ENCODE data around the gene BCAS1. TPM values are rescaled to one million over a fixed set of nuclear protein-coding genes. Genes with fewer than 3 reads are reported as not detected.

Gene BCAS1
- total and polyA plus RNA-seq, 2 donors (not counting 1 experiment from before 2014, with no cell fraction given) = 0.97 to 1.1 TPM

GRCh38 chr20:54084727-54085388, 14.5 kb upstream of the BCAS1 start:
- CTCF ChIA-PET = no interaction called here

GRCh38 chr20:54084193-54084592, 13.8 kb upstream of the BCAS1 start:
- Histone ChIP-seq H3K9me3 (ENCODE audit: control extremely low read depth in 1 of 3, control insufficient read depth in 2 of 3, insufficient read depth in 1 of 3, low read length in 2 of 3) (no peaks in the 10 kb centered on the region), H3K4me3 (ENCODE audit: control extremely low read depth in 1 of 5, extremely low read depth in 1 of 5, insufficient read depth in 1 of 5, low read depth in 2 of 5, low read length in 4 of 5) (no peak overlapping the region), H3K4me1 (ENCODE audit: control insufficient read depth in 2 of 2, insufficient read depth in 2 of 2, low read length in 2 of 2) (peaks cover 12 to 14% of the 10 kb centered on the region in 2 donors), H3K9ac (ENCODE audit: low read length) (no peak overlapping the region), H3K79me2 (ENCODE audit: control insufficient read depth, insufficient read depth, low read length) (no peaks in the 10 kb centered on the region), H4K20me1 (ENCODE audit: control insufficient read depth, insufficient read depth, low read length, poor library complexity, severe bottlenecking) (no peaks in the 10 kb centered on the region), H3K27me3 (replicated peaks in 1 of 4; ENCODE audit: control extremely low read depth in 1 of 4, control insufficient read depth in 3 of 4, insufficient read depth in 4 of 4, low read length in 3 of 4) (no peaks in the 10 kb centered on the region), H3K27ac (ENCODE audit: low read length in 2 of 2) (no peak overlapping the region), H3K36me3 (replicated peaks in 1 of 2; ENCODE audit: control extremely low read depth in 1 of 2, control insufficient read depth in 1 of 2, extremely low read depth in 1 of 2, insufficient read depth in 2 of 2, low read length in 1 of 2) (no peaks in the 10 kb centered on the region), H2AFZ (ENCODE audit: insufficient read depth, low read depth, low read length, poor library complexity, severe bottlenecking) (no peak overlapping the region), H3K4me2 (replicated peaks; ENCODE audit: low read depth, low read length, poor library complexity, severe bottlenecking) (no peak overlapping the region)
- H3K27ac Mint-ChIP-seq = no peak overlapping the region
- TF ChIP-seq EZH2 (IDR thresholded peaks at IDR 0.05; ENCODE audit: borderline replicate concordance, insufficient read depth, low read depth, low read length, poor library complexity, severe bottlenecking) (no peak), CTCF (IDR thresholded peaks at IDR 0.05) (no peak)
- H3K4me1 Mint-ChIP-seq = peaks cover 23% of the 10 kb centered on the region
- H3K4me3 Mint-ChIP-seq = no peak overlapping the region
- H3K27me3 Mint-ChIP-seq = no peaks in the 10 kb centered on the region
- intact Hi-C loops (cut with micrococcal nuclease) = no loop called here
- ATAC-seq (ENCODE audit: low read depth) (no peak), DNase-seq (no peak)
- H3K9me3 Mint-ChIP-seq (ENCODE audit: insufficient read depth) = no peaks in the 10 kb centered on the region
- ChIA-PET POLR2A (no interaction called here), CTCF (no interaction called here)

More at GRCh38 chr20:54084727-54085388, 14.5 kb upstream of the BCAS1 start:
- ATAC-seq (ENCODE audit: low read depth) (no peak), DNase-seq (no peak)
- Histone ChIP-seq H3K9me3 (ENCODE audit: control extremely low read depth in 1 of 3, control insufficient read depth in 2 of 3, insufficient read depth in 1 of 3, low read length in 2 of 3) (no peaks in the 10 kb centered on the region), H3K4me1 (ENCODE audit: control insufficient read depth in 2 of 2, insufficient read depth in 2 of 2, low read length in 2 of 2) (peaks cover 6 to 12% of the 10 kb centered on the region in 2 donors), H3K27me3 (replicated peaks in 1 of 4; ENCODE audit: control extremely low read depth in 1 of 4, control insufficient read depth in 3 of 4, insufficient read depth in 4 of 4, low read length in 3 of 4) (no peaks in the 10 kb centered on the region), H3K36me3 (replicated peaks in 1 of 2; ENCODE audit: control extremely low read depth in 1 of 2, control insufficient read depth in 1 of 2, extremely low read depth in 1 of 2, insufficient read depth in 2 of 2, low read length in 1 of 2) (no peaks in the 10 kb centered on the region), H4K20me1 (ENCODE audit: control insufficient read depth, insufficient read depth, low read length, poor library complexity, severe bottlenecking) (no peaks in the 10 kb centered on the region), H3K4me2 (replicated peaks; ENCODE audit: low read depth, low read length, poor library complexity, severe bottlenecking) (no peak overlapping the region), H3K79me2 (ENCODE audit: control insufficient read depth, insufficient read depth, low read length) (no peaks in the 10 kb centered on the region), H3K9ac (ENCODE audit: low read length) (no peak overlapping the region), H3K27ac (ENCODE audit: low read length in 2 of 2) (no peak overlapping the region), H3K4me3 (ENCODE audit: control extremely low read depth in 1 of 5, extremely low read depth in 1 of 5, insufficient read depth in 1 of 5, low read depth in 2 of 5, low read length in 4 of 5) (no peak overlapping the region), H2AFZ (ENCODE audit: insufficient read depth, low read depth, low read length, poor library complexity, severe bottlenecking) (no peak overlapping the region)
- WGBS (ENCODE audit: insufficient coverage) = 50% methylated on average over 2 of the region's 5 CpGs
- POLR2A ChIA-PET = no interaction called here
- no peaks in the 10 kb centered on the region for H3K27me3 Mint-ChIP-seq
- no peak for TF ChIP-seq CTCF (IDR thresholded peaks at IDR 0.05)
- no peak for TF ChIP-seq EZH2 (IDR thresholded peaks at IDR 0.05; ENCODE audit: borderline replicate concordance, insufficient read depth, low read depth, low read length, poor library complexity, severe bottlenecking)
- H3K4me3 Mint-ChIP-seq = no peak overlapping the region
- peaks cover 20% of the 10 kb centered on the region for H3K4me1 Mint-ChIP-seq
- H3K9me3 Mint-ChIP-seq (ENCODE audit: insufficient read depth) = no peaks in the 10 kb centered on the region
- H3K27ac Mint-ChIP-seq = no peak overlapping the region
- intact Hi-C loops (cut with micrococcal nuclease) = no loop called here

Data from B cell (primary cell).